HUES64 (cell line): ENCODE measurements around the gene CNDP2. TPM values are rescaled to one million over a fixed set of nuclear protein-coding genes. Genes with fewer than 3 reads are reported as not detected.

Experiments used
- H3K27ac ChIP-seq: 2 replicates; pipeline ENCODE4 v1.7.0; 2013; ENCODE audit warnings: low read depth, low read length, inconsistent platforms
- H3K27me3 ChIP-seq: 2 replicates; pipeline ENCODE4 v1.6.1; 2013; ENCODE audit warnings: mild to moderate bottlenecking, low read length; ENCODE audit not compliant: insufficient read depth
- H3K36me3 ChIP-seq: 2 replicates; pipeline ENCODE4 v1.6.1; 2013; ENCODE audit warnings: mild to moderate bottlenecking, low read length; ENCODE audit not compliant: insufficient read depth
- H3K4me1 ChIP-seq: 2 replicates; pipeline ENCODE4 v1.6.1; 2013; ENCODE audit warnings: mild to moderate bottlenecking, low read length, moderate library complexity; ENCODE audit not compliant: insufficient read depth
- H3K4me3 ChIP-seq: 2 replicates; pipeline ENCODE4 v1.5.1; 2013; ENCODE audit warnings: mild to moderate bottlenecking, low read length, moderate library complexity
- H3K9ac ChIP-seq: 2 replicates; pipeline ENCODE4 v1.6.1; 2013; ENCODE audit warnings: mild to moderate bottlenecking, low read depth, low read length
- H3K9me3 ChIP-seq: 2 replicates; pipeline ENCODE4 v1.6.1; 2013; ENCODE audit warnings: low read depth, low read length; ENCODE audit not compliant: insufficient read depth
- WGBS: fragments of 150-250, 120-280 bp; methylation state at CpG from one replicate; pipeline ENCODE4 v1.1.7; 2013; ENCODE audit warnings: missing lambda C conversion rate; 5-methylcytosine and 5-hydroxymethylcytosine counted together
- polyA plus RNA-seq, 2 experiments: library from polyadenylated mRNA; stranded (reverse); fragments of 50-300 nt; gene quantifications; one replicate each; pipeline ENCODE4 v1.2.3, GENCODE V29; 2013

The CNDP2 gene
- polyA plus RNA-seq (2013, experiment 1 of 2) = 145 TPM
- polyA plus RNA-seq (2013, experiment 2 of 2) = 135 TPM

DNA sequence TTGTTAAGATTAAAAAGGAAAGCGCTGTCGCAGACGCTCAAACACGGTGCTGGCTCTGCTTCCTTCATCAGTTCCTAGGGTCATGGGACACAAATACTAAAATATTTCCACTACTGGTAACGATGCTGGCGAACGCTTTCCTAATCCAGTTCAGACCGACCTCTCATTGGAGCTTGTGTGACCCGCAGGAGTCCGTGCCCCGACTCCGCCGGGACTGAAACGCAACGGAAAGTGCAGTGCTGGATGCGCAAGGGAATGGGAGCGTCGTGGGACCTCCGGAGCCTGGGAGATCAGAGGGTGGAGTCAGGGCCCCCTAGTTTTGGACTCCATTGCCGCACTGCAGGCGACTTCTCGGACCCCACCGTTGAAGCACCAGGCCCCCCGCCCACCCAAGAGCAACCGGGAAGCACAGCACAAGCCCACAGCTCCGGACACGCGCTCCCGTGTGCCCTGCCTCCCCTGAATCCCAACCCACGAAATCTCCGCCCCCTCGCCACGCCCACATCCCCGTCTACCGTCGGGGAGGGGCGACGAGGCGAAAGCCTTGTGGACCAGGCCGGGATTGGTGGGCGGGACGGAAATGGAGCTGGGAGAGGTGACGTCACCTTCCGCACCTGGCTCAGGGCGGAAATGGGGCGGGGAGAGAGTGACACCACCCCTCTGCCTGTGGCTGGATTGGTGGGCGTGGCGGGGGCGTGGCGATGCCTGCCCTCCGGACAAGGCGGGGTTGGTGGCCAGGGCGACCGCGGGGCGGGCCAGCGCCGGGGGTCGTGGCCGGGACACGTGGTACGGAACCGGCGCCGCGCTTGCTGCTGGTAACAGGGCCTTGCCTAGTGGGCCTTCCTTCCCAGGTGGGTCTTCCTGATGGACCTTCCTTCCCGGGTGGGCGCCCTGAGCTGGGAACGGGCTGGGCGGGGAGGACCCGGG lies at the start of gene CNDP2:
Gene CNDP2 (plus strand): TSS at position 783 of the 927 bp plus-strand sequence. CDS start 3,611 bp downstream, outside the sequence.
- Histone ChIP-seq H3K4me3 (peak within 1 kb of the TSS; percentile 83), H3K36me3 (peaks cover 20% of the 10 kb centered on the region), H3K27me3 (no peaks in the 10 kb centered on the region), H3K27ac (peak within 1 kb of the TSS; percentile 82), H3K4me1 (peaks cover 25% of the 10 kb centered on the region), H3K9ac (peak within 1 kb of the TSS; percentile 95), H3K9me3 (no peaks in the 10 kb centered on the region)
- WGBS = under 1% methylated on average over 71 of the region's 71 CpGs

DNA sequence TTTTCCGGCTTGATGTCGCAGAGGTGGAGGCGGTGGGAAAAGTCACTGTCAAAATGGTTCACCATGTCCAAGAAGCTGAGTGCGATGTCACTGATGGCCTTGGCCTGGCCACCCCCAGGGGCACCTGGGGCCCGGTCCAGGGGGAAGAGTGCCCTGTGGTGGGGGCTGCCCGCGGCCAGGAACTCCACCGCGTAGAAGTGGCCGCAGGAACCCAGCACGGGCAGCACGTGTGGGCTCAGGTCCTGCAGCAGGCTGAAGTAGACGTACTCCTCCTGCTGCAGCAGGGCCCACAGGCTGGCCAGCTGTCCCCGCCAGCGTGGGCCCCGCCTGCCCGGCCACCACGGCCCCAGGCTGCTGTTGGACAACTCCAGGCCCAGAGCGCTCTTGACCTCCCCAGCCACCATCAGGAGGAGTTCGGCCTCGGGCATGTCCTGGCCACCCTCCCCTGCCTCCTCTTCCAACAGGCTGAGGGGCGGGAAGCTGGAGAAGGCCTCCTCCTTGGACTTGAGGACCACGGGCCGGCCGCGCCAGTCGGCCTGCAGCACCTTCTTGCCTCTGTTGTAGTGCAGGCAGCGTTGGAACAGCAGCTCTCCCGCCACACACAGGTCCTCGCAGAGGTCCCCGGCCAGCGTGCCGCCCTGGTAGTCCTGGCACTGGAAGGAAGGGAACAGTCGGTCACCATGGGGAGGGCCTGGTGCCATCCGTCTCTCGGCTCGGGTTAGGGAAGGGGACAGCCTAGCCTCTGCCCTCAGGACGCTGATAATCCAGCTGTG lies 49.3 kb upstream of the CNDP2 start:
- H3K9ac ChIP-seq = no peak overlapping the region
- H3K4me3 ChIP-seq = no peak overlapping the region
- no peak overlapping the region for H3K27ac ChIP-seq
- no peaks in the 10 kb centered on the region for H3K36me3 ChIP-seq
- H3K27me3 ChIP-seq = no peaks in the 10 kb centered on the region
- no peaks in the 10 kb centered on the region for H3K4me1 ChIP-seq
- H3K9me3 ChIP-seq = no peaks in the 10 kb centered on the region
- WGBS = 97% methylated on average over 38 of the region's 38 CpGs

DNA sequence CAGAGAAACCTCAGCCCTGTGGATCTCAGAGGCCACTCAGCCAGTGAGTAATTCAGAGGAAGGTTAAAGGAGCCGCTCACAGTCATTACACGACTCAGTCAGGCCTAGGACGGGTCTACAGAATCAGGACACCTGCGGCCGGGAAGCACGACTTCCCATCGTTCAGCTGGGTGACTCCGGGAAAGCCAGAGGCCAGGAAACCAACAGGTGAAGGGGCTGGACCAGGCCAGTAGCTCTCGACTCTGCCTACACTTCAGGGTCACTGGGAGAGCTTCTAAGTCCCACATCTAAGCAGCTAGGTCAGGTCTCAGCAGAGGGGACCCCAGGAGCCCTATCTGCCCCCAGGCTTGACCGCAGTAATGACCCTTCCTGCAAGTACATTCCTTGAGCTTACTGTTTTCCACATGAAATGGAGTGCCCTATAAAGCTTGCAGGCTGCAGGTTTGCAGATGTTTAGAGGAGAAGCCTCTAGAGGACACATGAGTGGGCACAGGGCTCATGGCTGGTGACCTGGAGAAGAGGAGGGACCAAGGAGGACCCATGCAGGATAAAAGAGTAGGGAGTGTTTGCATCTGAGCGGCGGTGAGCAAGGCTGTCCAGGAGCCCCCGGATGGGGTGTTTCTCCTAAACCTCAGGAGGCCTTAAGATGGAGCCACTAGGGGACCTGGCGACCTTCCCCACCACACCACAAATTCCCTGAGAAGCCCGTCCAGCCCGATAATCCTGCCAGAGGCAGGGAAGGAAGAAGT lies 48.6 kb upstream of the CNDP2 start:
- H3K4me1 ChIP-seq = no peaks in the 10 kb centered on the region
- no peak overlapping the region for H3K27ac ChIP-seq
- WGBS = 91% methylated on average over 14 of the region's 16 CpGs
- H3K9ac ChIP-seq = no peak overlapping the region
- H3K4me3 ChIP-seq = no peak overlapping the region
- no peaks in the 10 kb centered on the region for H3K9me3 ChIP-seq
- H3K27me3 ChIP-seq = no peaks in the 10 kb centered on the region
- no peaks in the 10 kb centered on the region for H3K36me3 ChIP-seq

DNA sequence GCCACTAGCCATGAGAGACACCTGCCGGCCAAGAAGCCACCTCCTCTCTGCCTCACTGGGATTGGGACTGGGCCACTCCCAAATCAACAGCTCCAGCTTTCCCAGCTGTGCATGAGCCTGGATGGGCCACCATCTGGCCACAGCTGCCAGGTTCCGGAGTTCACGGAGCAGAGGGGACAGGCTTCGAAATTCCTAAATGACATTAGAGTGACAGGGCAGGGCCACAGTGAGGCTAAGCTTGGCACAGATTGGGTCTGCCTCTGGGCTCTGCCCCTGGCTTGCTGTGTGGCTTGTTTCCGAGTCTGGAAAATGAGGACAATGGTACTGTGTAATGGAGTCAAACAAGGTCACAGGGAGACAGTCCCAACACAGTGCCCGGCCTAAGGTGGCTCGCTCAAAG lies 45.5 kb upstream of the CNDP2 start:
- Histone ChIP-seq H3K27ac (no peak overlapping the region), H3K36me3 (no peaks in the 10 kb centered on the region), H3K4me3 (no peak overlapping the region), H3K9ac (no peak overlapping the region), H3K9me3 (no peaks in the 10 kb centered on the region), H3K27me3 (peaks cover 18% of the 10 kb centered on the region), H3K4me1 (0 out of 2 replicates have a peak, but pooled peaks cover 4% of the 10 kb centered on the region)
- WGBS = 91% methylated on average over 7 of the region's 7 CpGs

DNA sequence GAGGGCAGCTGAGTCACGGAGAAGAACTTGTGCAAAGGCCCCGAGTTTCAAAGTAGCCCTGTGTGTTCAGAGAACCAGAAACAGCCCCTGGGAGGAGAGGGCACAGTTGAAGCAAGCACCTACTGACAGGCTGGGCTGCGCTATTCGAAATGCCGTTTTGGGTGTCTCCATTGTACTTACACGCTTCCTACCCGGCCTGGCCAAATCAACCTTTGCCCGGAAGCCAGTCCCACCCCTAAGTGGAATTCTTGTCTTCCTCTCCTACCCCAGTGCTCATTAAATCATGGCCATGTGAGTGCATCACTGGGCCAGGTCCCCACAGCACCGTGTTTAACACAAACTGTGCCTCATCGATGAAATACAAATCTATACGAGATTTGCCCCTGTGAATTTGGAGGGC lies 45.0 kb upstream of the CNDP2 start:
- no peaks in the 10 kb centered on the region for H3K9me3 ChIP-seq
- H3K27ac ChIP-seq = no peak overlapping the region
- H3K9ac ChIP-seq = no peak overlapping the region
- 92% methylated on average over 11 of the region's 11 CpGs for WGBS
- peaks cover 23% of the 10 kb centered on the region for H3K27me3 ChIP-seq
- no peak overlapping the region for H3K4me3 ChIP-seq
- H3K4me1 ChIP-seq = 0 out of 2 replicates have a peak, but pooled peaks cover 8% of the 10 kb centered on the region
- H3K36me3 ChIP-seq = no peaks in the 10 kb centered on the region

DNA sequence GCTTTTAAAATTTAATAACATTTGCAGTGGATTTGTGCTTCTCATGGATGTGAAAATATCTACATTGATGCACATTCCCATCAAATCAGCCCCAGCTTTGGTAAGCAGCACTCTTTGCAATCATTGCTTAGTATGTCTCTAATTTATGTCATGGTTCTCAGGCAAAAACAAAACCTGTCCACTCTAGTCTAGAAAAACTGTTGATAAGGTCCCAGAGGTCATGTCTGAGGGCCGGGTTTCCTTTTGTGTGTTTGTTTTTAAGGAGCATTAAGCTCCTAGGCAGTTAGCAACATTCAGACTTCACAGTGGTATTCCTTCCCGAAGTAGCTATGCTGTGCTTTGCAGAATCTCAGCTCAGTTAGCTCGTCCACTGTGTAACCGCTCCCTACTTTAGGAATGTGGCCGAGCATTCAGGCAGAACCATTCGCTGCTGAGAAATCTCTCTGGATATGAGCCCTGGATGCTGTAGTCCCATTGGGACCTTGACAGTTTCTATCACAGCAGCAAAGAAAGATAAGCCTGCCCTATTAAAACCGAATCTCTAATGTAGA lies 43.1 kb upstream of the CNDP2 start:
- H3K4me1 ChIP-seq = 0 out of 2 replicates have a peak, but pooled peaks cover 9% of the 10 kb centered on the region
- no peak overlapping the region for H3K27ac ChIP-seq
- peaks cover 41% of the 10 kb centered on the region for H3K27me3 ChIP-seq
- H3K9ac ChIP-seq = no peak overlapping the region
- H3K9me3 ChIP-seq = no peaks in the 10 kb centered on the region
- WGBS = 89% methylated on average over 7 of the region's 7 CpGs
- H3K36me3 ChIP-seq = no peaks in the 10 kb centered on the region
- H3K4me3 ChIP-seq = no peak overlapping the region

DNA sequence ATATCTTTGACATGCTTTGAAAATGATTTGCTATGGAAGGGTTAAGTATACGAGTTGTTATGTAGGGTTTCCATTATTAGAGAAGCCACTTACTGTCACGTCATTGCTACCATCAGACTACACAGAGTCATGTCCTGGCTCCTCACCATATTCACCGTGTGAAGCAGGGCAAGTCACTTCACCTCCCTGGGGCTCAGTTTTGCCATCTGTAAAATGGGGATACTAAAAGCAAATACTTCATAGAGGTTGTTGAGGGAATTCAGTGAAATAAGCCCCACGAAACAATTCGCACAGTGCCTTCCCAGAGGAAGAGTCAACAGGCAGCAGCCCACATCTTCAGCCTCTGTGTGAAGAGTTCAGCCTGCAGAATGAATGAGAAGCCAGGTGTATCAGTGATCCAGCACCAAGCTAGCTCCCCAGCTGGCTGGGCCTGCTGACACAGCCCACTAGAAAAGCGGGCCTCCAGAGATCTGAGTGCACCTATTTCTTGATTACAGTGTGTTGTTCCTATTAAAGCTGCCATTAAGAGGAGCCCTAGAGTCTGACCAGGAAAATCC lies 42.4 kb upstream of the CNDP2 start:
- Histone ChIP-seq H3K4me1 (0 out of 2 replicates have a peak, but pooled peaks cover 9% of the 10 kb centered on the region), H3K9ac (no peak overlapping the region), H3K27ac (no peak overlapping the region), H3K36me3 (no peaks in the 10 kb centered on the region), H3K9me3 (no peaks in the 10 kb centered on the region), H3K27me3 (peaks cover 47% of the 10 kb centered on the region), H3K4me3 (no peak overlapping the region)
- WGBS = 90% methylated on average over 6 of the region's 6 CpGs

DNA sequence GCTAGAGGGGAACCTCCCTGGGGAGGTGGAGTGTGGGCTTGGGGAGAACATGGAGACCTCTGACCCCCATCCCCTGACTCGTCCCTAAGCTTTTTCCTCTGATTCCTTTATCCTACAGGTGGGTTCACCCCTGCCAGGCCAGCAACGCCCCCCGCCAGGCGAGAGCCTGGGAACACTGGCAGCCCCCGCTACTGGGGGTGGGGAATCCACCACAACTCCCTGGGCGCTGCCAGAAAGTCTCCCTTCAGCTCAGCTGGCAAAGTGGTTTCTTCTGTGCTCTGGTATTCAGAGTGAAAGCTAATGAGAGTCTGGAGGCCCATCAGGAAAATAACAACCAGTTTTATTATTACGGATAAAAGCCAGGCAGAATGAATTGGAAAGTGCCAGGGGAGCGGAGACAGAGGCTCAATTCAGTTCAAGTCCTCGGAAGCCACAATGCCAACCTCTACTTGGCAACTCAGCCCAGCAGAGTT lies 41.8 kb upstream of the CNDP2 start:
- Histone ChIP-seq H3K36me3 (no peaks in the 10 kb centered on the region), H3K27ac (no peak overlapping the region), H3K9me3 (no peaks in the 10 kb centered on the region), H3K4me1 (0 out of 2 replicates have a peak, but pooled peaks cover 9% of the 10 kb centered on the region), H3K9ac (no peak overlapping the region), H3K27me3 (peaks cover 53% of the 10 kb centered on the region), H3K4me3 (no peak overlapping the region)
- 90% methylated on average over 9 of the region's 9 CpGs for WGBS

DNA sequence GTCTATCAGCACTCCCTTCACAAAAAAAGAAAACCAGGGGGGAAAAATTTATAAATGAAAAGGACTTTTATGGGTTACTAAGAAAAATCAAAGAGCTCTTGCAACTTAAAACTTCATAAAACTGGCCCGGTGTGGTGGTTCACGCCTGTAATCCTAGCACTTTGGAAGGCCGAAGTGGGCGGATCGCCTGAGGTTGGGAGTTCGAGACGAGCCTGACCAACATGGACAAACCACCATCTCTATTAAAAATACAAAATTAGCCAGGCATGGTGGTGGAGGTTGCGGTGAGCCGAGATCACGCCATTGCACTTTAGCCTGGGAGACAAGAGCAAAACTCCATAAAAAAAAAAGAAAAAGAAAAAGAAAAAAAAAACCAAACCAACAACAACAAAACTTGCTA lies 40.8 kb upstream of the CNDP2 start:
- peaks cover 58% of the 10 kb centered on the region for H3K27me3 ChIP-seq
- H3K9me3 ChIP-seq = no peaks in the 10 kb centered on the region
- WGBS = 94% methylated on average over 10 of the region's 10 CpGs
- no peak overlapping the region for H3K9ac ChIP-seq
- H3K36me3 ChIP-seq = no peaks in the 10 kb centered on the region
- 0 out of 2 replicates have a peak, but pooled peaks cover 9% of the 10 kb centered on the region for H3K4me1 ChIP-seq
- no peak overlapping the region for H3K27ac ChIP-seq
- H3K4me3 ChIP-seq = no peak overlapping the region

DNA sequence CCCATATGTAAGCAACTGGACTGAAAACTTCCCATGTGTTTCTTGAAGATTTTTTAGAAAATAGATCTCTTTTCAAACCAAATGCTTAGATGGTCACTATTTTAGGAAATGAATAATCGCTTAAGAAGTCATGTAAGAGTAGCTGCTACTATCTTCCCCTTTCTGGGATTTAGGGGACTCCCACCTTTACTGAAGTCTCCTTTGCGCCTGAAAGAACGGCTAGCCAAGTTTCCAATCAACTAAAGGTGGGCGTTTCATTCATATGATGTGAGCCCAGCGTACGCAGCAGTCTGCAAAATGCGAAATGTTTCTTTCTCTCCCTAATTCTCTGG lies 40.2 kb upstream of the CNDP2 start:
- Histone ChIP-seq H3K9ac (no peak overlapping the region), H3K9me3 (no peaks in the 10 kb centered on the region), H3K27me3 (peaks cover 60% of the 10 kb centered on the region), H3K4me3 (peak overlapping the region; percentile 61), H3K4me1 (0 out of 2 replicates have a peak, but pooled peaks cover 9% of the 10 kb centered on the region), H3K27ac (no peak overlapping the region), H3K36me3 (no peaks in the 10 kb centered on the region)
- WGBS = 19% methylated on average over 7 of the region's 7 CpGs
